A549 (cell line): Measurements from ENCODE around the gene LSM12.

ENCODE experiments used
- CEBPB ChIP-seq, 2 experiments: fragments of >200 bp in 1 of 2; sonication (Bioruptor Twin) in 1 of 2; formaldehyde crosslinking in 1 of 2; IDR thresholded peaks; 2 replicates each; pipeline ENCODE4 v1.6.1; 2012 to 2016
- ESRRA ChIP-seq: fragments of 150-350 bp; IDR thresholded peaks from 2 replicates; pipeline ENCODE4 v1.6.1; 2014; ENCODE audit warnings: mild to moderate bottlenecking, low read length, borderline replicate concordance
- JUN ChIP-seq, 2 experiments: fragments of >200 bp; sonication (Bioruptor Twin); formaldehyde crosslinking; IDR thresholded peaks; 2 replicates in 1 of 2; 3 replicates in 1 of 2; pipeline ENCODE4 v1.6.1; 2016 to 2017
- MYC ChIP-seq: IDR thresholded peaks from 2 replicates; pipeline ENCODE4 v1.6.1; 2012; ENCODE audit warnings: mild to moderate bottlenecking, inconsistent platforms, low read length, improper control_type of control experiment, borderline replicate concordance
- PHF8 ChIP-seq: fragments of 200-600 bp; sonication (generic); IDR thresholded peaks from 2 replicates; pipeline ENCODE4 v1.6.1; 2016; ENCODE audit warnings: low read depth, mild to moderate bottlenecking, antibody characterized with exemption, moderate library complexity, borderline replicate concordance
- POLR2A ChIP-seq: IDR thresholded peaks from 2 replicates; pipeline ENCODE4 v1.6.1; 2012; ENCODE audit warnings: mild to moderate bottlenecking, low read length
- RCOR1 ChIP-seq: fragments of 150-350 bp; IDR thresholded peaks from 2 replicates; pipeline ENCODE4 v1.6.1; 2014; ENCODE audit warnings: antibody characterized with exemption, low read length, low read depth
- SREBF2 ChIP-seq: fragments of 450-650 bp; IDR thresholded peaks from 2 replicates; pipeline ENCODE4 v1.6.1; 2014; ENCODE audit warnings: mild to moderate bottlenecking, moderate library complexity
- ZNF302 ChIP-seq: fragments of 250-450 bp; sonication (Bioruptor Pico); IDR thresholded peaks from 2 replicates; pipeline ENCODE4 v1.9.0; 2021; ENCODE audit warnings: inconsistent platforms, mild to moderate bottlenecking, moderate library complexity
- TF ChIP-seq, protein P1 (sequence below): IDR thresholded peaks from 2 replicates; pipeline ENCODE4 v1.6.1; 2012
- TF ChIP-seq, protein P2 (sequence below): fragments of >200 bp; sonication (Bioruptor Twin); formaldehyde crosslinking; IDR thresholded peaks from 3 replicates; pipeline ENCODE4 v1.5.1; 2016
- TF ChIP-seq, protein P3 (sequence below): fragments of 150-350 bp; IDR thresholded peaks from 2 replicates; pipeline ENCODE4 v1.6.1; 2014; ENCODE audit warnings: low read depth, mild to moderate bottlenecking, low read length
- TF ChIP-seq, protein P4 (sequence below): fragments of 200-600 bp; sonication (generic); IDR thresholded peaks from 2 replicates; pipeline ENCODE4 v1.6.1; 2016; ENCODE audit warnings: antibody characterized with exemption, mild to moderate bottlenecking, moderate library complexity

DNA sequence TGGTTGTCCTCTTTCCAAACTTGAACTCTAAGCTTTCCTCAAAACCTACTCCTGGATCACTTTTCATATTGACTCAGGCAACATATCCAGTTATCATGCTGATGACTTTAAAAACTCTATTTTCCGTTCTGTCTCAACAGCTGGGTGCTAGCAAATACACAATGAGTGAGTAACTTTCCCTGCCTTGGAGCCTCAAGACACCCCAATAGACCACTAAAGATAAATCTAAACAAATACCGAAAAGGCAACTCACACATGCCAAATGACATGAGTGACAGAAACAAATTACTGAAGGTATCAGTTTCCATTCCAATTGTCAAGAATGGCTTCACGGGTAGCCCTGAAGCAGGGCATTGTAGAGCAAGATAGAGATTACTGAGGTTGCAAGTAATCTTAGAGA, 36.0 kb downstream of the LSM12 start:
- TF ChIP-seq ESRRA: no peak
- TF ChIP-seq RCOR1: no peak
- no peak for TF ChIP-seq POLR2A
- TF ChIP-seq, protein P1, sequence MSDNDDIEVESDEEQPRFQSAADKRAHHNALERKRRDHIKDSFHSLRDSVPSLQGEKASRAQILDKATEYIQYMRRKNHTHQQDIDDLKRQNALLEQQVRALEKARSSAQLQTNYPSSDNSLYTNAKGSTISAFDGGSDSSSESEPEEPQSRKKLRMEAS: no peak
- TF ChIP-seq, protein P2, sequence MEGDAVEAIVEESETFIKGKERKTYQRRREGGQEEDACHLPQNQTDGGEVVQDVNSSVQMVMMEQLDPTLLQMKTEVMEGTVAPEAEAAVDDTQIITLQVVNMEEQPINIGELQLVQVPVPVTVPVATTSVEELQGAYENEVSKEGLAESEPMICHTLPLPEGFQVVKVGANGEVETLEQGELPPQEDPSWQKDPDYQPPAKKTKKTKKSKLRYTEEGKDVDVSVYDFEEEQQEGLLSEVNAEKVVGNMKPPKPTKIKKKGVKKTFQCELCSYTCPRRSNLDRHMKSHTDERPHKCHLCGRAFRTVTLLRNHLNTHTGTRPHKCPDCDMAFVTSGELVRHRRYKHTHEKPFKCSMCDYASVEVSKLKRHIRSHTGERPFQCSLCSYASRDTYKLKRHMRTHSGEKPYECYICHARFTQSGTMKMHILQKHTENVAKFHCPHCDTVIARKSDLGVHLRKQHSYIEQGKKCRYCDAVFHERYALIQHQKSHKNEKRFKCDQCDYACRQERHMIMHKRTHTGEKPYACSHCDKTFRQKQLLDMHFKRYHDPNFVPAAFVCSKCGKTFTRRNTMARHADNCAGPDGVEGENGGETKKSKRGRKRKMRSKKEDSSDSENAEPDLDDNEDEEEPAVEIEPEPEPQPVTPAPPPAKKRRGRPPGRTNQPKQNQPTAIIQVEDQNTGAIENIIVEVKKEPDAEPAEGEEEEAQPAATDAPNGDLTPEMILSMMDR: no peak
- no peak for TF ChIP-seq ZNF302
- no peak for TF ChIP-seq MYC
- TF ChIP-seq CEBPB (IDR thresholded peaks at IDR 0.05): no peak
- TF ChIP-seq, protein P3, sequence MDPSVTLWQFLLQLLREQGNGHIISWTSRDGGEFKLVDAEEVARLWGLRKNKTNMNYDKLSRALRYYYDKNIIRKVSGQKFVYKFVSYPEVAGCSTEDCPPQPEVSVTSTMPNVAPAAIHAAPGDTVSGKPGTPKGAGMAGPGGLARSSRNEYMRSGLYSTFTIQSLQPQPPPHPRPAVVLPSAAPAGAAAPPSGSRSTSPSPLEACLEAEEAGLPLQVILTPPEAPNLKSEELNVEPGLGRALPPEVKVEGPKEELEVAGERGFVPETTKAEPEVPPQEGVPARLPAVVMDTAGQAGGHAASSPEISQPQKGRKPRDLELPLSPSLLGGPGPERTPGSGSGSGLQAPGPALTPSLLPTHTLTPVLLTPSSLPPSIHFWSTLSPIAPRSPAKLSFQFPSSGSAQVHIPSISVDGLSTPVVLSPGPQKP: no peak
- TF ChIP-seq PHF8: no peak
- TF ChIP-seq, protein P4, sequence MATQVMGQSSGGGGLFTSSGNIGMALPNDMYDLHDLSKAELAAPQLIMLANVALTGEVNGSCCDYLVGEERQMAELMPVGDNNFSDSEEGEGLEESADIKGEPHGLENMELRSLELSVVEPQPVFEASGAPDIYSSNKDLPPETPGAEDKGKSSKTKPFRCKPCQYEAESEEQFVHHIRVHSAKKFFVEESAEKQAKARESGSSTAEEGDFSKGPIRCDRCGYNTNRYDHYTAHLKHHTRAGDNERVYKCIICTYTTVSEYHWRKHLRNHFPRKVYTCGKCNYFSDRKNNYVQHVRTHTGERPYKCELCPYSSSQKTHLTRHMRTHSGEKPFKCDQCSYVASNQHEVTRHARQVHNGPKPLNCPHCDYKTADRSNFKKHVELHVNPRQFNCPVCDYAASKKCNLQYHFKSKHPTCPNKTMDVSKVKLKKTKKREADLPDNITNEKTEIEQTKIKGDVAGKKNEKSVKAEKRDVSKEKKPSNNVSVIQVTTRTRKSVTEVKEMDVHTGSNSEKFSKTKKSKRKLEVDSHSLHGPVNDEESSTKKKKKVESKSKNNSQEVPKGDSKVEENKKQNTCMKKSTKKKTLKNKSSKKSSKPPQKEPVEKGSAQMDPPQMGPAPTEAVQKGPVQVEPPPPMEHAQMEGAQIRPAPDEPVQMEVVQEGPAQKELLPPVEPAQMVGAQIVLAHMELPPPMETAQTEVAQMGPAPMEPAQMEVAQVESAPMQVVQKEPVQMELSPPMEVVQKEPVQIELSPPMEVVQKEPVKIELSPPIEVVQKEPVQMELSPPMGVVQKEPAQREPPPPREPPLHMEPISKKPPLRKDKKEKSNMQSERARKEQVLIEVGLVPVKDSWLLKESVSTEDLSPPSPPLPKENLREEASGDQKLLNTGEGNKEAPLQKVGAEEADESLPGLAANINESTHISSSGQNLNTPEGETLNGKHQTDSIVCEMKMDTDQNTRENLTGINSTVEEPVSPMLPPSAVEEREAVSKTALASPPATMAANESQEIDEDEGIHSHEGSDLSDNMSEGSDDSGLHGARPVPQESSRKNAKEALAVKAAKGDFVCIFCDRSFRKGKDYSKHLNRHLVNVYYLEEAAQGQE: no peak
- no peak for TF ChIP-seq JUN (IDR thresholded peaks at IDR 0.05)
- TF ChIP-seq SREBF2: no peak
